Adrenal gland (tissue), 5 donors: ENCODE measurements around the gene CALD1.

Source experiments
- POLR2A ChIP-seq, 2 donors: fragments of 450-650 bp; IDR thresholded peaks; one replicate each; pipeline ENCODE4 v1.6.1; 2017; ENCODE audit warnings: antibody characterized with exemption in 2 of 2, mild to moderate bottlenecking in 2 of 2, moderate library complexity in 1 of 2
- TF ChIP-seq, protein P1 (sequence below), 6 experiments: fragments of 450-650 bp in 4 of 6; fragments of 200-600 bp in 2 of 6; sonication (generic) in 1 of 6; IDR thresholded peaks; 1 replicate in 5 of 6; 2 replicates in 1 of 6; pipeline versions ENCODE4 v1.5.1 to v1.8.0; 2016 to 2021; ENCODE audit warnings: antibody characterized with exemption in 6 of 6, mild to moderate bottlenecking in 2 of 6, moderate library complexity in 1 of 6
- donor health status: DM: no; HTN: no; CAD: no.

DNA sequence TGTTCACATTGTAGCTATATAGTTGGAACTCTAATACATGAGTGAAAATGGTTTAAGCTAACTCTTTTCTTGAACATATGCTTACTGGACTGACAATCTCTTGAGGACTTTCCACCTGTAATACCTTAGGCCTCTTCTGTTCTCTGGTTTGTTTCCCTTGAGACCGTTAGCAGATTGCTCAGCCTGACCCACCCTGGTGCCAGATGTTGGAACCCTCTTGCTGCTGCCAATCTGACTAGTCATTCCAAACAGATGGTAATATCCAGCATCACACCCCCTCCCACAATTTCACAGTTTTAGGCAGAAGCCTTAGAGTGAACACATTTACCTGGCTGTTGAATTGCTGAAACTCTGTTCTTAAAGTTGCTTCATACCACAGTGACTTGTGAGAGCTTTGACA is 18.7 kb downstream of the CALD1 start:
- TF ChIP-seq, protein P1, sequence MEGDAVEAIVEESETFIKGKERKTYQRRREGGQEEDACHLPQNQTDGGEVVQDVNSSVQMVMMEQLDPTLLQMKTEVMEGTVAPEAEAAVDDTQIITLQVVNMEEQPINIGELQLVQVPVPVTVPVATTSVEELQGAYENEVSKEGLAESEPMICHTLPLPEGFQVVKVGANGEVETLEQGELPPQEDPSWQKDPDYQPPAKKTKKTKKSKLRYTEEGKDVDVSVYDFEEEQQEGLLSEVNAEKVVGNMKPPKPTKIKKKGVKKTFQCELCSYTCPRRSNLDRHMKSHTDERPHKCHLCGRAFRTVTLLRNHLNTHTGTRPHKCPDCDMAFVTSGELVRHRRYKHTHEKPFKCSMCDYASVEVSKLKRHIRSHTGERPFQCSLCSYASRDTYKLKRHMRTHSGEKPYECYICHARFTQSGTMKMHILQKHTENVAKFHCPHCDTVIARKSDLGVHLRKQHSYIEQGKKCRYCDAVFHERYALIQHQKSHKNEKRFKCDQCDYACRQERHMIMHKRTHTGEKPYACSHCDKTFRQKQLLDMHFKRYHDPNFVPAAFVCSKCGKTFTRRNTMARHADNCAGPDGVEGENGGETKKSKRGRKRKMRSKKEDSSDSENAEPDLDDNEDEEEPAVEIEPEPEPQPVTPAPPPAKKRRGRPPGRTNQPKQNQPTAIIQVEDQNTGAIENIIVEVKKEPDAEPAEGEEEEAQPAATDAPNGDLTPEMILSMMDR (IDR thresholded peaks at IDR 0.05), result no peak
- TF ChIP-seq POLR2A (IDR thresholded peaks at IDR 0.05), result no peak
